TTC549 (cell line): ENCODE data around the gene APOB.
A peak's percentile ranks its signal among the peaks of the same experiment; 100 is the strongest.
"Not testable (repeated sequence)": the region's sequence is repeated elsewhere in the genome, so short reads cannot be mapped to it uniquely, and the experiment has no call there.

Source experiments
- FAIRE-seq: peaks from 2 replicates; lab custom pipeline; 2012; peaks lifted over from hg19 to GRCh38; lab: Jason Lieb, UNC

APOB gene

GRCh38 chr2:21033237-21034155 is 10.4 kb downstream of the APOB start:
- no peak for FAIRE-seq

- no peak for FAIRE-seq
Measured at GRCh38 chr2:21032338-21033236, 11.3 kb downstream of the APOB start.

GRCh38 chr2:21030983-21031968 is 12.6 kb downstream of the APOB start:
- FAIRE-seq = no peak

GRCh38 chr2:21029519-21029918 is 14.4 kb downstream of the APOB start:
- FAIRE-seq = no peak

- FAIRE-seq = not testable (repeated sequence)
Measured at GRCh38 chr2:21028951-21029350, 14.9 kb downstream of the APOB start.

GRCh38 chr2:21028021-21028947 is 15.6 kb downstream of the APOB start:
- no peak for FAIRE-seq

- no peak for FAIRE-seq
Measured at GRCh38 chr2:21026479-21027282, 17.2 kb downstream of the APOB start.

GRCh38 chr2:21025690-21026478 is 18.0 kb downstream of the APOB start:
- no peak for FAIRE-seq

- no peak for FAIRE-seq
Measured at GRCh38 chr2:21024722-21025389, 19.0 kb downstream of the APOB start.

GRCh38 chr2:21024198-21024597 is 19.7 kb downstream of the APOB start:
- peak; percentile 15 for FAIRE-seq

GRCh38 chr2:21023419-21024181 is 20.3 kb downstream of the APOB start:
- no peak for FAIRE-seq

- no peak for FAIRE-seq
Measured at GRCh38 chr2:21022792-21023367, 21.0 kb downstream of the APOB start.

- no peak for FAIRE-seq
Measured at GRCh38 chr2:21021430-21021829, 22.4 kb downstream of the APOB start.

GRCh38 chr2:21020668-21021288 is 23.1 kb downstream of the APOB start:
- FAIRE-seq = no peak

GRCh38 chr2:21020031-21020667 is 23.7 kb downstream of the APOB start:
- FAIRE-seq = no peak

- no peak for FAIRE-seq
Measured at GRCh38 chr2:21019678-21020021, 24.2 kb downstream of the APOB start.
